ENCODE results near the gene OLA1.

DNA sequence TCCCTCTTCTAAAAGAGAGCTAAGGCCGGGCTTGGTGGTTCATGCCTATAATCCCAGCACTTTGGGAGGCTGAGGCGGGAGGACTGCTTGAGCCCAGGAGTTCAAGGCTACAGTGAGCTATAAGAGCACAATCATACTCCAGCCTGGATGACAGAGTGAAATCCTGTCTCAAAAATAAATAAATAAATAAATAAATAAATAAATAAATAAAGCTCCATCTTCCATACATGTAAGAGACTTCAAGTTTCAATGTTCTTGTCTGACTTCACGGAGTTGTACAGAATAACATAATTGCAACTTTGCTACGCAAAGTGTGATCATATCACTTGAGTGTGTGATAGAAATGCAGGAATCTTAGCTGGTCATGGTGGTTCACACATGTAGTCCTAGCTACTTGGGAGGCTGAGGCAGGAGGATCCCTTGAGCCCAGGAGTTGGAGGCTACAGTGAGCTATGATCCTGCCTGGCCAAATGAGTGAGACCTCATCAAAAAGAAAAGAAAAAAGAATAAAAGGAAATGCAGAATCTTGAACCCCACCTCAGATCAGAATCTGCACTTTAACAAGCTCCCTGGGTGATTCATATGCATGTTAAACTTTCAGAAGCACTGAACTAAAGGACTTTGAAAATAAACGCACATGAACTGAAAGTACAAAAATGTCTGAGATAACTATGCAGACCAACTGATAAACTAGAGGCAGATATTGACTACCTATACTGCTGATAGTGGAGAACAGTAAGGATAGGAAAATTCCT lies 159.4 kb downstream of the OLA1 start:
- TF ChIP-seq CTCF (IDR thresholded peaks at IDR 0.05), result no peak
- no peak for TF ChIP-seq SIN3A (IDR thresholded peaks at IDR 0.05; ENCODE audit: borderline replicate concordance, insufficient read depth, low read depth, low read length)
